Gastrocnemius medialis (tissue), 4 donors: ENCODE data around the gene DMGDH. TPM values are rescaled to one million over a fixed set of nuclear protein-coding genes. Genes with fewer than 3 reads are reported as not detected.

Experiments
- ATAC-seq, 2 donors: fragments of 150-250 bp; one replicate each; pipeline ENCODE4 v1.9.1; 2016
- DNase-seq, 2 donors: peaks; one replicate each; pipeline ENCODE4 v3.0.0-alpha.2; 2019
- H3K27ac ChIP-seq, 4 donors: fragments of 200-600 bp; sonication (generic); 1 replicate in 1 of 4; 2 replicates in 3 of 4; pipeline ENCODE4 v1.5.1; 2016 to 2018; ENCODE audit warnings: mild to moderate bottlenecking in 2 of 4, moderate library complexity in 1 of 4
- H3K27me3 ChIP-seq, 3 donors: fragments of 200-600 bp; sonication (generic) in 2 of 3; 1 replicate in 1 of 3; 2 replicates in 2 of 3; pipeline versions ENCODE4 v1.5.1 to v1.6.0; 2016 to 2019; ENCODE audit warnings: mild to moderate bottlenecking in 1 of 3, moderate library complexity in 1 of 3
- H3K36me3 ChIP-seq, 2 donors: fragments of 200-600 bp; sonication (generic) in 1 of 2; one replicate each; pipeline ENCODE4 v1.5.1; 2017 to 2018
- H3K4me1 ChIP-seq, 2 donors: fragments of 200-600 bp; sonication (generic) in 1 of 2; one replicate each; pipeline ENCODE4 v1.5.1; 2016 to 2017; ENCODE audit warnings: mild to moderate bottlenecking in 2 of 2
- H3K4me3 ChIP-seq, 4 donors: fragments of 200-600 bp; sonication (generic) in 3 of 4; 1 replicate in 1 of 4; 2 replicates in 3 of 4; pipeline ENCODE4 v1.5.1; 2016 to 2019; ENCODE audit warnings: mild to moderate bottlenecking in 2 of 4
- H3K9me3 ChIP-seq, 3 donors: fragments of 200-600 bp; sonication (generic) in 2 of 3; 1 replicate in 1 of 3; 2 replicates in 2 of 3; pipeline ENCODE4 v1.5.1; 2016 to 2019
- CTCF ChIP-seq, 5 experiments: fragments of 450-650 bp in 3 of 5; fragments of 200-600 bp in 2 of 5; sonication (generic) in 2 of 5; IDR thresholded peaks in 4 of 5; conservative IDR thresholded peaks in 1 of 5; 1 replicate in 4 of 5; 2 replicates in 1 of 5; pipeline ENCODE4 v1.5.1; 2016 to 2019; ENCODE audit warnings: antibody characterized with exemption in 5 of 5, mild to moderate bottlenecking in 3 of 5, moderate library complexity in 3 of 5
- POLR2A ChIP-seq, 2 donors: fragments of 450-650 bp; IDR thresholded peaks; one replicate each; pipeline ENCODE4 v1.6.1; 2017; ENCODE audit warnings: antibody characterized with exemption in 2 of 2, mild to moderate bottlenecking in 2 of 2, moderate library complexity in 2 of 2
- in situ Hi-C, 4 donors: fragments of 200-750 bp; cut with MboI; loops; one replicate each; pipeline versions ENCODE4 v1.15.0 to v1.8.0; 2017; ENCODE audit warnings: low sequenced_read_pairs in 4 of 4
- intact Hi-C: fragments of 100-400 bp; cut with DNase I; formaldehyde crosslinking; loops from one replicate; pipeline ENCODE4 v1.15.1; 2023; ENCODE audit warnings: low total_unique reads
- total RNA-seq, 4 donors: library from RNA; depleted of rRNA; stranded (reverse); fragments of >200 nt; gene quantifications; one replicate each; pipeline versions ENCODE4 v1.1.0 to v1.2.3, GENCODE V29; 2016

The DMGDH gene
- total RNA-seq, 4 donors from 2014 or later, result 0.15 to 1.8 (median 0.65) TPM

- Histone ChIP-seq H3K9me3 (no peaks in the 10 kb centered on the region), H3K4me3 (no peak overlapping the region), H3K27me3 (no peaks in the 10 kb centered on the region), H3K36me3 (no peaks in the 10 kb centered on the region), H3K27ac (no peak overlapping the region), H3K4me1 (no peaks in the 10 kb centered on the region)
- ATAC-seq, result no peak
- TF ChIP-seq CTCF (IDR thresholded peaks at IDR 0.05 in 4 of 5, conservative IDR thresholded peaks at IDR 0.05 in 1 of 5) (no peak), POLR2A (IDR thresholded peaks at IDR 0.05) (no peak)
- intact Hi-C loops, result no loop called here
- in situ Hi-C loops, result loop anchor here in 1 of 4 donors (10.0 kb wide), 1 partner anchor 72 kb away; no protein-coding TSS in a partner anchor
- DNase-seq, result no peak
These were observed 36.7 kb downstream of the DMGDH start for GRCh38 chr5:79032782-79033181.

DNA sequence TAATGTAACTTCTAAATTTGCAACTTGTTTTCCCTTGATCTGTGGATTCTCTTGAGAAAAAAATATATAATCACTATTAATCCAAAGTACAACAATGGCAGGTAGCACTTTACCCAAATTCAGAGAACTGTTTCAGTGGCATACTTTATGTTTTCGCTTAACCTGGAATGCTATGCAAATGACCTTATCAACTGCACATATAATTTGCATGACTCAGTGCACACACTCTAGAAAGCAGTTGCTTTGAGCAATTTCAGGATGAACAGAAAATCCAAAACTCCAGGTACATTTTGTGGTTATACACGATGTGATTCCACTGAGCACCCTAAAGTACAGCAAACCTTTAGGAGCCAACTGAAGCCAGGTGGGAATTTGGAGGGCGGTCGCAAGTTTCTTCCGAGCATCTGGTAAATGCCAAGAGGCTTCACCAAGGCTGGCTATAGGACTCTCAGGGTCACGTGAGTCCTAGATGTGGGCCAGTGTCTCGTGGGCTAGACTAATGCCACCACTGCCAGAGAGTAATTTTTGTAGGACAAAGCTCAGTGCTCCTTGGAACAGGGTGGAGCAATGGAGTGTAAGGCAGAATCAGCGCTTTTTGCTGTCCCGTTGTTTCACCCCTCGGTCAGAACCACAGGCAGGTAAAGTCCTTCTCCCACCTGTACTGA lies 37.3 kb downstream of the DMGDH start:
- Histone ChIP-seq H3K36me3 (no peaks in the 10 kb centered on the region), H3K4me3 (no peak overlapping the region), H3K9me3 (no peaks in the 10 kb centered on the region), H3K4me1 (no peaks in the 10 kb centered on the region), H3K27me3 (no peaks in the 10 kb centered on the region), H3K27ac (no peak overlapping the region)
- in situ Hi-C loops (loop anchor here in 1 of 4 donors (10.0 kb wide), 1 partner anchor 73 kb away; no protein-coding TSS in a partner anchor), intact Hi-C loops (no loop called here)
- no peak for DNase-seq
- no peak for ATAC-seq
- TF ChIP-seq CTCF (IDR thresholded peaks at IDR 0.05 in 4 of 5, conservative IDR thresholded peaks at IDR 0.05 in 1 of 5), result no peak
- no peak for TF ChIP-seq POLR2A (IDR thresholded peaks at IDR 0.05)

DNA sequence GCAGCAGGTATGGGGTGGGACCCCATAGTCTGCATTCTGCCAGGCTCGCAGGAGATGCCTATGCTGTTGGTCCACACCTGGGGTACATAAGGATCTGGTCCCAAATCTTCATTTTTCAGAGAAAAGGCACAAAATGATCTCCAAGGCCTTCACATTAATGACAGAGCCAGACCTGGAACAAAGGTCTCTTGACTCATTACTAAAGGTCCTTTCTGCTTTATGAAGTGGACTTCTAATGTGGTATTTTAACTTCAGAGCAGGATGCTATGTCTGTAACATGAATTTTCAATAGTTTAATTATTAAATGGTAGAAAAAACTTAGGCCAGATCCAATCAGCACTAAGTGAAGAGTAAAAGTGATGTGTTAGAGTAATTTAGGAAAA lies 38.0 kb downstream of the DMGDH start:
- H3K4me3 ChIP-seq, result no peak overlapping the region
- intact Hi-C loops, result no loop called here

DNA sequence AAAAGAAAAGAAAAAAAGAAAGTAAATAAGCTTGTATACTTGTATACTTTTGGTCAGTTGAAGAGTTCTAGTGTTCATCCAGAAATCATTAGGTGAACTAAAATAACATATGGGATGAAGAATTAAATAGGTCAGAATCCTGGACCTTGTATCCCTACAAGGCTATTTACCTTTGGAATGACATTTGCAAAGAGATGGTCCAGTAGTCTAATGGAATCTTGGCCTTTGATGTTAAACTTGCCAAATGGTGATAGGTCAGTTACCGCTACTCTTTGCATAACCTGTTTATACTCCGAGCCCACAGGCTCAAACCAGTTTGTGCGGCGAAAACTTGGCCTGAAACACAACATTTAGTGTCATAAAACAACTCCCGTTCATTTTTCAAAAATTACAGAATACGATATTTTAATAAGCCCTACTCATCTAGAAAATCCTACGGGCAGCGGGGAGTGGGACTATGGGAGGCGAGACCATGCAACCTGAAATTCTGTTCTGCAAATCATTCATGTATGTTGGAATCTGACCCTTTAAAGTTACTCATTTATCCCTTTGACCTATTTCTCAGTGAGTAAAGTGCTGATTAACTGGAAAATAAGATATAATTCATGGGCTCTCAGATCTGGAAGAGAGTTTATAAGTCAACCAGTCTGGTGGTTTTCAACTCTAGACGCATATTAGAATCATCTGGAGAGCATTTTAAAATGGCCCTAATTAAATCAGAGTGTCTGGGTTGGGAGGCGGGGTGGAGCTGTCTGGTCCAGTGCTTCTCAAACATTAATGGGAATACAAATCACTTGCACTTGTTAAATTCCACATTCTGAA lies 38.6 kb downstream of the DMGDH start:
- intact Hi-C loops (no loop called here), in situ Hi-C loops (loop anchor here in 1 of 4 donors (10.0 kb wide), 1 partner anchor 74 kb away; no protein-coding TSS in a partner anchor)
- ATAC-seq (no peak), DNase-seq (no peak)
- H3K4me3 ChIP-seq, result no peak overlapping the region
- H3K27ac ChIP-seq, result no peak overlapping the region
- no peak for TF ChIP-seq CTCF (IDR thresholded peaks at IDR 0.05 in 4 of 5, conservative IDR thresholded peaks at IDR 0.05 in 1 of 5)
- no peak for TF ChIP-seq POLR2A (IDR thresholded peaks at IDR 0.05)
- no peaks in the 10 kb centered on the region for H3K4me1 ChIP-seq
- H3K9me3 ChIP-seq, result no peaks in the 10 kb centered on the region
- H3K27me3 ChIP-seq, result no peaks in the 10 kb centered on the region
- H3K36me3 ChIP-seq, result no peaks in the 10 kb centered on the region

More for the DNA sequence above, 38.0 kb downstream of the DMGDH start:
- H3K36me3 ChIP-seq, result no peaks in the 10 kb centered on the region
- no peak overlapping the region for H3K27ac ChIP-seq
- DNase-seq (no peak), ATAC-seq (no peak)
- no peaks in the 10 kb centered on the region for H3K4me1 ChIP-seq
- in situ Hi-C loops, result loop anchor here in 1 of 4 donors (10.0 kb wide), 1 partner anchor 73 kb away; no protein-coding TSS in a partner anchor
- H3K9me3 ChIP-seq, result no peaks in the 10 kb centered on the region
- TF ChIP-seq CTCF (IDR thresholded peaks at IDR 0.05 in 4 of 5, conservative IDR thresholded peaks at IDR 0.05 in 1 of 5) (no peak), POLR2A (IDR thresholded peaks at IDR 0.05) (no peak)
- H3K27me3 ChIP-seq, result no peaks in the 10 kb centered on the region
